ENCODE measurements around the gene ZNF638. TPM values are rescaled to one million over a fixed set of nuclear protein-coding genes. Genes with fewer than 3 reads are reported as not detected.

Gene ZNF638
- total RNA-seq, 1 experiment from 2014 or later = 101 TPM

DNA sequence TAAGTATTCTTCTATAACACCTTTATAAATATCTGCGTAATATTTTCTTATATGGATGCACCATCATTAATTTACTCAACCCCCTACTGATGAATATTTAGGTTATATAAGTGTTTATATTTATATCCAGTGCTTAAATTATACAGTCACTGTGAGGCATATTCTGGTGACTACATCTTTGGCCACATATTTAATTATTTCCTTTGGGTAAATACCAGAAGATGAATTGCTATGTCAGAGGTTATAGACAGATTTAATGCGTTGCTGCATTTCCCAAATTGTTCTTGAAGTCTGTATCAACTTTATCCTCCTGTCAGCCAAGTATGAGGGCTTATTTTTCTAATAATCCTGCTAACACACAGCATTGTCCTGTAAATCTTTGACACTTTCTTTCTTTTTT, 140.4 kb downstream of the ZNF638 start:
- Histone ChIP-seq H3K4me3 (ENCODE audit: insufficient read depth, low read depth, low read length) (no peak overlapping the region), H3K27me3 (ENCODE audit: control insufficient read depth, insufficient read depth, low read length) (peaks cover 16% of the 10 kb centered on the region), H3K36me3 (replicated peaks; ENCODE audit: control insufficient read depth, insufficient read depth, low read length) (no peaks in the 10 kb centered on the region)
- DNase-seq = no peak

DNA sequence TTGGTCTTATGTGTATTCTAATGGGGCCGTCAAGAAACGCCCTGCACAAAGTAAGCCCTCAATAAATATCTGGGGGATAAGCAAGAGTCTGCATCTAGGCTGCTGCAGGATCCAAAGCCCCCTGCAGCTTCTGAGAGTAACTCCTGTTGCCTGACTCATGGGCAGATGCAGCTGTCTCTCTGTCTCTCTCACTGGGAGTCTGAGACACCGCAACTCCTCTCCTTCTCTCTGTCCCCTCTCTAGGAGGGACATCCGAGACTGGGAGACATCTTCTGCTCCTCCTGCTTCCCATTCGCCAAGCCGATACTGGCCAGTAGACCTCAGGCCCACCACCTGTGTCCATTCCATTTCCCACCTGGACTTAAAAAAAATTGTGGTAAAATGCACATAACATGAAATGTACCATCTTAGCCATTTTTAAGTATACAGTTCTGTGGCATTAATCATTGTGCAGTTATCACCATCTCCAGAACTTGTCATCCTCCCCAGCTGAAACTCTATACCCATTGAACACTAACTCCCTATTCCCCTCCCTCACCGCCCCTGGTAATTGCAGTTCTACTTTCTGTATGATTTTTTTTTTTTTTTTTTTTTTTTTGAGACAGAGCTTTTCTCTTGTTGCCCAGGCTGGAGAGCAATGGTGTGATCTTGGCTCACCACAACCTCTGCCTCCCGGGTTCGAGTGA, 141.9 kb downstream of the ZNF638 start:
- DNase-seq = no peak

DNA sequence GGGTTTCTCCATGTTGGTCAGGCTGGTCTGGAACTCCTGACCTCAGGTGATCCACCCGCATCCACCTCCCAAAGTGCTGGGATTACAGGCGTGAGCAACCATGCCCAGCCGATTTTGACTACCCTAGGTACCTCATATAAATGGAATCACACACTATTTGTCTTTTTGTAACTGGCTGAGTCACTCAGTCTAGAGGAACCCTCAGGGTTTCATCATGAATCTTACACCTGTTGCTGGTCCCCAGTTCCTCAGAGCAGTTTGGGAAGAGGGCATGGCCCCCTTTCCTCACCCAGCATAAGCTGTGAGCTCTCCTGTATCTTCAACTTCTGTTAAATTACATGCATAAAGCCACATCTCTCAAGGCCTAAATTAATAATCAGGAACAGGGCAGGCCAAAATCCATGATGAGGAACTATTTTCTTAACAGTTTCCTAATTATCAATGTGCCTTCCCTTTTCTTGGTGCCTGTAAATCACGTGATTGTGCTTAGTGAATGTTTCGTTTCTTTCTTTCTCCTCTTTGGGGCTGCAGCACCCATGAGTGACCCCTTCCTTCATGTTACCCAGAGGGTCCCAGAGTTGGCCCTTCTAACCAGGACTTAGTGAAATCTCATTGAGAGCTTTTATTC, 142.6 kb downstream of the ZNF638 start:
- H3K27me3 ChIP-seq (ENCODE audit: control insufficient read depth, insufficient read depth, low read length) = no peaks in the 10 kb centered on the region
- H3K36me3 ChIP-seq (replicated peaks; ENCODE audit: control insufficient read depth, insufficient read depth, low read length) = no peaks in the 10 kb centered on the region
- no peak overlapping the region for H3K4me3 ChIP-seq (ENCODE audit: insufficient read depth, low read depth, low read length)
- DNase-seq = no peak

More for the DNA sequence above, 141.9 kb downstream of the ZNF638 start:
- Histone ChIP-seq H3K36me3 (replicated peaks; ENCODE audit: control insufficient read depth, insufficient read depth, low read length) (no peaks in the 10 kb centered on the region), H3K27me3 (ENCODE audit: control insufficient read depth, insufficient read depth, low read length) (peaks cover 2% of the 10 kb centered on the region; the same call in 1 of the 2 replicates), H3K4me3 (ENCODE audit: insufficient read depth, low read depth, low read length) (no peak overlapping the region)

DNA sequence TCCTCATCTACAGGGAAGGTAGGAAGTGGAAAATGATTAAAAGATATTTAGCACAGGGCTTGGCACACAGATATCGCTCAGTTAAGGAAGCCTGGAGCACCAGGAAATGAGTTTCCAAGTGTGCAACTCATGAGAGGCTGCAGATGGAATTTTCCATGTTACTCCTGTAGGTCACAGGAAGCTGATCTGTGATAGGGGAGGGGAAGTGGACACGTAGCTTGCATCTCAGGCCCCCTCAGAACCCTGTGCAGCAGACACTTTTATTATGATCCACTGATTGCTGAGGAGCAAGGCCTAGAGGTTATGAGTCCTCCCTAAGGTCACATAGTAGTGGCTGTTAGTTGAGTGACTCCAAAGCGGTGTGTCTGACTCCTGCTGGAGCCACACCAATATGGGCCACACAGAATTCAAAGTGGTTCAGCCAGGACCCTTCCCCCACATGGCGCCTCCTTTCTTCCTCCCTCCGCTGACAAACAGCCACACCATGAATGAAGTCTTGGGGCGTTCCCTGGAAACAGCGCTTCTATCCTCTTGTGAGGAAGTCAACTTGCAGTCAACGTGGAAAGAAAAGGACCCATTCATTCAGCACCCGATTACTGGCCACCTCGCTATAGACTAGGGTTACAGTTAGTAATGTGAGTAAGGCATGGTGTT, 143.3 kb downstream of the ZNF638 start:
- no peaks in the 10 kb centered on the region for H3K36me3 ChIP-seq (replicated peaks; ENCODE audit: control insufficient read depth, insufficient read depth, low read length)
- no peak overlapping the region for H3K4me3 ChIP-seq (ENCODE audit: insufficient read depth, low read depth, low read length)
- DNase-seq = no peak
- no peaks in the 10 kb centered on the region for H3K27me3 ChIP-seq (ENCODE audit: control insufficient read depth, insufficient read depth, low read length)

DNA sequence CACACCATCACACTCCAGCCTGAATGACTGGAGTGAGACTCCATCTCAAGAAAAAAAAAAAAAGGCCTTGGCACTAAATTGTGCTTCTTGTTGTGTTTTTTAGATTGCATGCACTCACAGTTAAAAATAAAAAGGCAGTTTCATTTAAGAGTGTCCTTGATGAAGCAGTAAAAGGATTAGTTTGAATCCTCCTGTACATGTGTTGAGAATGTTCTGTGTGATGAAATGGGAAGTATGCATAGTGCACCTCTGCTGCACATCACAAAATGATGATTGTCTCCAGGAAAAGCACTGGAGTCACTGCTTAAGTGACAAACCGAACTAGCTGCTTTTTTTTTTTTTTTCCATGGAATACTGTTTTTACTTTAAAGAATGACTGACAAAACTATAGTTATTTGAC, 144.9 kb downstream of the ZNF638 start:
- no peaks in the 10 kb centered on the region for H3K27me3 ChIP-seq (ENCODE audit: control insufficient read depth, insufficient read depth, low read length)
- no peak for DNase-seq
- H3K4me3 ChIP-seq (ENCODE audit: insufficient read depth, low read depth, low read length) = no peak overlapping the region
- no peaks in the 10 kb centered on the region for H3K36me3 ChIP-seq (replicated peaks; ENCODE audit: control insufficient read depth, insufficient read depth, low read length)

- no peaks in the 10 kb centered on the region for H3K27me3 ChIP-seq (ENCODE audit: control insufficient read depth, insufficient read depth, low read length)
- no peaks in the 10 kb centered on the region for H3K36me3 ChIP-seq (replicated peaks; ENCODE audit: control insufficient read depth, insufficient read depth, low read length)
- DNase-seq = no peak
- no peak overlapping the region for H3K4me3 ChIP-seq (ENCODE audit: insufficient read depth, low read depth, low read length)
Measured at GRCh38 chr2:71477231-71477691, 145.7 kb downstream of the ZNF638 start.

DNA sequence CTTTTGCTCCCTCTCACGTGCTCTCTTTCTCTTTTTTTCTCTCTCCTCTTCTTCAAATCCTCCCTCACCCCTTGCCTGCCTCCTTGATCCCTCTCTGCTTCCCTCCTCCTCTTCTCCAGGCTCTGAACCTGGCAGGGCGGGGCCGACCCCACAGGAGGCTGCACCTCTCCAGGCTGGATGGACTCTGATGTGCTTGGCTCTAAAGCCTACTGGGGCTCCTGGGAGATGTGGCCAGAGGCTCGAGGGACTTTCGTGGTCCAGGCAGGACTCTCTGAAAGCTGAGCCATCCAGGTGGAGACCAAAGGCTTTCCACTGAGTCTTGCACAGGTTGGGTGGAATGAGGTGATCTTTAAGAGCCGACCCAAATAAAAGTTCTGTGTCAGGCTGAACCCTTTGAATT, 147.2 kb downstream of the ZNF638 start:
- no peak overlapping the region for H3K4me3 ChIP-seq (ENCODE audit: insufficient read depth, low read depth, low read length)

DNA sequence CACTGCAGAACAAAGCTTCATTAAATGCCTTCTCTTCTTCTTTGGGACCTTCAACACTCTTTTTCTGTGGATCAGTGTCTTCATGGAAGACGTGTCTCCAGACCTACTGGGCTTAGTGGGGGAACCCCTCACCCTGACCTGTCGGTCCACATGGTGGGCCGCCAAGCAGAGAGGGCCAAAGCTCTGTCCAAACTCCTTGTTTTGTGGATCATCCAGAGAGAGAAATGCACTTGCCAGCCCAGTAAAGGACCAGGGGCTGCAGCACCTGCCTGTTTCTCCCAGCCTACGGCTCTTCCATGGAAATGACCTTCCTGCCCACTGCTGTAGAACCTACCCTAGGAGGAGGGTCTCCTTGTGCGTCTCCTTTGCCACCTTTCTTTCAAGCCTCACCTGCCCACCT, 147.7 kb downstream of the ZNF638 start:
- Histone ChIP-seq H3K27me3 (ENCODE audit: control insufficient read depth, insufficient read depth, low read length) (no peaks in the 10 kb centered on the region), H3K4me3 (ENCODE audit: insufficient read depth, low read depth, low read length) (no peak overlapping the region), H3K36me3 (replicated peaks; ENCODE audit: control insufficient read depth, insufficient read depth, low read length) (no peaks in the 10 kb centered on the region)
- DNase-seq = no peak

More for the DNA sequence above, 147.2 kb downstream of the ZNF638 start:
- Histone ChIP-seq H3K36me3 (replicated peaks; ENCODE audit: control insufficient read depth, insufficient read depth, low read length) (no peaks in the 10 kb centered on the region), H3K27me3 (ENCODE audit: control insufficient read depth, insufficient read depth, low read length) (no peaks in the 10 kb centered on the region)
- DNase-seq = no peak

- H3K27me3 ChIP-seq (ENCODE audit: control insufficient read depth, insufficient read depth, low read length) = no peaks in the 10 kb centered on the region
- DNase-seq = no peak
- no peaks in the 10 kb centered on the region for H3K36me3 ChIP-seq (replicated peaks; ENCODE audit: control insufficient read depth, insufficient read depth, low read length)
- no peak overlapping the region for H3K4me3 ChIP-seq (ENCODE audit: insufficient read depth, low read depth, low read length)
Measured at GRCh38 chr2:71481111-71481510, 149.5 kb downstream of the ZNF638 start.

DNA sequence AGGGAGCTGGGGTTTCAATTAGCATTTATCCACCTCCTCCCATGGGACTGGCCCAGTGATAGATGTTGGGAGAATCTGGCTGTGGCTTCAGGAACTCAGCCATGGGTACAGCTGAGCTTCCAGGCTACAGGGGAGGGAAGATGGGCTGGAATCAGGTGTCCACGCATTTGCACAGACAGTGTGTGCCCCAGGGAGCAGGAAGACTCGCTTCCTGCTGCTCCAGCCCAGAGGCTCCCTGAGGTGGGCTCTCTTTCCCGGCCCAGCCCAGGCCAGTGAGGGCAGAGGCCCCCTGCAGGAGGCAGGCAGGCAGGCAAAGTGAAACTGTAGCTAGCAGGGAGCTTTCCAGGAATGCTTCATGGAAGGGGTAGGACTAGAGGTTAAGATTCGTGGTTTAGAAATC, 150.5 kb downstream of the ZNF638 start:
- no peaks in the 10 kb centered on the region for H3K36me3 ChIP-seq (replicated peaks; ENCODE audit: control insufficient read depth, insufficient read depth, low read length)
- peak; percentile 80 for DNase-seq
- H3K27me3 ChIP-seq (ENCODE audit: control insufficient read depth, insufficient read depth, low read length) = no peaks in the 10 kb centered on the region
- H3K4me3 ChIP-seq (ENCODE audit: insufficient read depth, low read depth, low read length) = no peak overlapping the region

DNA sequence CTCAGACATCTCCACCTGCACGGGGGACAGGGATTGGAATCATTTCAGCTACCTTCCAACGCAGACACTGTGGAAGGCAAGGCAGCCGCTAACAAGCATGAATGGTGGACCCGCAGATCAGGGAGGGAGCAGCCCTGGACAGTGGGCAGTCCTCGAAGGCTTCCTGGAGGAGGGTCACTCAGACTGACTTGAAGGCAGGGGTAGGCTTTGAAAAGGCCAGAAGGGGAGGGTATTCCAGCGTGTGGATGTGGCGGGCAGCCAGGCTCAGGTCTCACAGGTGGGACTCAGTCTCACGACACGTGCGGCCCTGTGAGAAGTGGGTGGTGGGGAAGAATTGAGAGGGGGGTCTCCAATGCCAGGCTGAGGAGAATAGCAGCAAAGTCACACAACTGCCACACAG, 151.7 kb downstream of the ZNF638 start:
- Histone ChIP-seq H3K4me3 (ENCODE audit: insufficient read depth, low read depth, low read length) (no peak overlapping the region), H3K36me3 (replicated peaks; ENCODE audit: control insufficient read depth, insufficient read depth, low read length) (no peaks in the 10 kb centered on the region), H3K27me3 (ENCODE audit: control insufficient read depth, insufficient read depth, low read length) (no peaks in the 10 kb centered on the region)
- no peak for DNase-seq

DNA sequence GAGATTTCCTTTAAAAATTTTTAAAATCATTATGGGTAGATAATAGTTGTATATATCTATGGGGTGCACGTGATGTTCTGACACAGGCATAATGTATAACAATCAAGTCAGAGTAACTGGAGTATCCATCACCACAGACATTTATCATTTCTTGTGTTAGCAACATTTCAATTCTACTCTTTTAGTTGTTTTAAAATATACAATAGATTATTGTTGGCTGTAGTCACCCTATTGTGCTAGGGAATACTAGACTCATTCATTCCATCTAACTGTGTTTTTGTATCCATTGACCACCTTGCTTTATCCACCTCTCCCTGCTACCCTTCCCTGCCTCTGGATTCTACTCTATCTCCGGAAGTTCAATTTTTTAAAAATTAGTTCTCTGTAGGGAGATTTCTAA, 152.8 kb downstream of the ZNF638 start:
- Histone ChIP-seq H3K27me3 (ENCODE audit: control insufficient read depth, insufficient read depth, low read length) (no peaks in the 10 kb centered on the region), H3K36me3 (replicated peaks; ENCODE audit: control insufficient read depth, insufficient read depth, low read length) (no peaks in the 10 kb centered on the region), H3K4me3 (ENCODE audit: insufficient read depth, low read depth, low read length) (no peak overlapping the region)
- DNase-seq = no peak
